GM23248 (cell line): Measurements from ENCODE around the gene CCL20. TPM values are rescaled to one million over a fixed set of nuclear protein-coding genes. Genes with fewer than 3 reads are reported as not detected.
"Not testable (repeated sequence)": the region's sequence is repeated elsewhere in the genome, so short reads cannot be mapped to it uniquely, and the experiment has no call there.

Source experiments
- DNase-seq: peaks from one replicate; pipeline ENCODE4 v3.0.0-alpha.2; 2015
- H2AFZ ChIP-seq: fragments of 200-600 bp; sonication (generic); 2 replicates; pipeline ENCODE4 v1.6.1; 2016; ENCODE audit warnings: antibody characterized with exemption
- H3F3A ChIP-seq: fragments of 200-600 bp; sonication (generic); 2 replicates; pipeline ENCODE4 v1.6.1; 2016; ENCODE audit warnings: mild to moderate bottlenecking, antibody characterized with exemption, mixed run types; ENCODE audit not compliant: insufficient read depth
- H3K27ac ChIP-seq: fragments of 200-600 bp; sonication (generic); 2 replicates; pipeline ENCODE4 v1.5.1; 2016; ENCODE audit warnings: mild to moderate bottlenecking
- H3K27me3 ChIP-seq: fragments of 200-600 bp; sonication (generic); replicated peaks from 2 replicates; pipeline ENCODE4 v1.6.1; 2016; ENCODE audit warnings: mild to moderate bottlenecking; ENCODE audit not compliant: insufficient read depth
- H3K36me3 ChIP-seq: fragments of 200-600 bp; sonication (generic); 2 replicates; pipeline ENCODE4 v1.6.1; 2016; ENCODE audit warnings: low read depth, mild to moderate bottlenecking
- H3K4me1 ChIP-seq: fragments of 200-600 bp; sonication (generic); 2 replicates; pipeline ENCODE4 v1.6.1; 2016; ENCODE audit warnings: mild to moderate bottlenecking; ENCODE audit not compliant: insufficient read depth
- H3K4me2 ChIP-seq: fragments of 200-600 bp; sonication (generic); one replicate; pipeline ENCODE4 v1.6.1; 2016; ENCODE audit warnings: mild to moderate bottlenecking; ENCODE audit not compliant: unreplicated experiment
- H3K4me3 ChIP-seq: fragments of 200-600 bp; sonication (generic); 2 replicates; pipeline ENCODE4 v1.5.1; 2016; ENCODE audit warnings: mild to moderate bottlenecking
- H3K79me2 ChIP-seq: fragments of 200-600 bp; sonication (generic); 2 replicates; pipeline ENCODE4 v1.6.1; 2016; ENCODE audit warnings: mild to moderate bottlenecking; ENCODE audit not compliant: insufficient read depth
- H3K9ac ChIP-seq: fragments of 200-600 bp; sonication (generic); 2 replicates; pipeline ENCODE4 v1.6.1; 2016; ENCODE audit warnings: mild to moderate bottlenecking
- H3K9me2 ChIP-seq: fragments of 200-600 bp; sonication (generic); 2 replicates; pipeline ENCODE4 v1.6.1; 2016; ENCODE audit warnings: mixed run types, mild to moderate bottlenecking, moderate library complexity; ENCODE audit not compliant: insufficient read depth
- H3K9me3 ChIP-seq: fragments of 200-600 bp; sonication (generic); one replicate; pipeline ENCODE4 v1.6.1; 2017; ENCODE audit warnings: low read depth
- H4K20me1 ChIP-seq: fragments of 200-600 bp; sonication (generic); 2 replicates; pipeline ENCODE4 v1.6.0; 2016; ENCODE audit not compliant: insufficient read depth
- EZH2 ChIP-seq: fragments of 200-600 bp; sonication (generic); IDR thresholded peaks from 2 replicates; pipeline ENCODE4 v1.6.1; 2018; ENCODE audit warnings: antibody characterized with exemption, mild to moderate bottlenecking; ENCODE audit not compliant: insufficient read depth, poor library complexity, severe bottlenecking
- EZH2phosphoT487 ChIP-seq: fragments of 200-600 bp; sonication (generic); IDR thresholded peaks from 2 replicates; pipeline ENCODE4 v1.6.1; 2018; ENCODE audit warnings: antibody characterized with exemption, moderate library complexity, mild to moderate bottlenecking, low read depth; ENCODE audit not compliant: insufficient read depth
- whole genome bisulfite sequencing, 2 experiments: methylation state at CpG; one replicate each; pipeline ENCODE4 v1.1.6; 2015 to 2017; ENCODE audit warnings: low lambda C conversion rate in 2 of 2, low coverage in 1 of 2; ENCODE audit errors: missing lambda C conversion rate in 2 of 2; 5-methylcytosine and 5-hydroxymethylcytosine counted together
- in situ Hi-C: fragments of 300-500 bp; cut with MboI; formaldehyde crosslinking; loops from 2 replicates; pipeline ENCODE4 v1.15.0; 2020
- polyA plus RNA-seq: library from polyadenylated mRNA; unstranded; fragments of >200 nt; fragmentation: Nextera tagmentation; extraction: Ambion mirVana; gene quantifications from 2 replicates; pipeline ENCODE4 v1.2.1, GENCODE V29; 2016
- total RNA-seq: library from RNA; depleted of rRNA; stranded (reverse); fragments of >200 nt; shearing (Covaris generic); gene quantifications from 2 replicates; pipeline ENCODE4 v1.2.3, GENCODE V29; 2014

The CCL20 gene
- total and polyA plus RNA-seq, 2 experiments from 2014 or later, result not detected

- TF ChIP-seq EZH2 (no peak), EZH2phosphoT487 (no peak)
- no peak overlapping the region for H3K9ac ChIP-seq
- no peak overlapping the region for H3K27ac ChIP-seq
- H3K27me3 ChIP-seq, result no peaks in the 10 kb centered on the region
- no peak overlapping the region for H3K4me2 ChIP-seq
- no peaks in the 10 kb centered on the region for H3K9me2 ChIP-seq
- no peaks in the 10 kb centered on the region for H3K9me3 ChIP-seq
- DNase-seq, result no peak
- WGBS, 2 experiments, result 90 to 92% methylated on average over 2 of the region's 2 CpGs
- H4K20me1 ChIP-seq, result no peaks in the 10 kb centered on the region
- in situ Hi-C loops, result no loop called here
- H3K4me3 ChIP-seq, result no peak overlapping the region
- H3F3A ChIP-seq, result no peaks in the 10 kb centered on the region
- H3K4me1 ChIP-seq, result no peaks in the 10 kb centered on the region
- H2AFZ ChIP-seq, result no peak overlapping the region
- H3K79me2 ChIP-seq, result no peaks in the 10 kb centered on the region
- no peaks in the 10 kb centered on the region for H3K36me3 ChIP-seq
These were observed 15.7 kb downstream of the CCL20 start for GRCh38 chr2:227829337-227829736.

DNA sequence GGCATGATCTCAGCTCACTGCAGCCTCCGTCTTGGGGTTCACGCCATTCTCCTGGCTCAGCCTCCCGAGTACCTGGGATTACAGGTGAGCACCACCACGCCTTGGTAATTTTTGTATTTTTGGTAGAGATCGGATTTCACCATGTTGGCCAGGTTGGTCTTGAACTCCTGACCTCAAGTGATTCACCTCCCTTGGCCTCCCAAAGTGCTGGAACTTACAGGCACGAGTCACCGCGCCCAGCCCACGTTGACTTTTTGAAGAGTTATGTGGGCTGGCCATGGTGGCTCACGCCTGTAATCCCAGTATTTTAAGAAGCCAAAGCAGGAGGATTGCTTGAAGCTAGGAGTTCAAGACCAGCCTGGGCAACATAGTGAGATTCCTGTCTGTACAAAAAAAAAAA, 20.8 kb downstream of the CCL20 start:
- Histone ChIP-seq H3K9ac (no peak overlapping the region), H3K9me2 (no peaks in the 10 kb centered on the region), H3K4me1 (no peaks in the 10 kb centered on the region), H2AFZ (no peak overlapping the region), H3K27me3 (no peaks in the 10 kb centered on the region), H3F3A (no peaks in the 10 kb centered on the region), H3K27ac (no peak overlapping the region), H3K36me3 (no peaks in the 10 kb centered on the region), H3K79me2 (no peaks in the 10 kb centered on the region), H3K9me3 (no peaks in the 10 kb centered on the region), H3K4me2 (no peak overlapping the region), H3K4me3 (no peak overlapping the region), H4K20me1 (no peaks in the 10 kb centered on the region)
- in situ Hi-C loops, result no loop called here
- DNase-seq, result peak; percentile 51
- TF ChIP-seq EZH2 (no peak), EZH2phosphoT487 (no peak)
- 79 to 80% methylated on average over 10 of the region's 10 CpGs for WGBS, 2 experiments

GRCh38 chr2:227834916-227835650, 21.4 kb downstream of the CCL20 start:
- Histone ChIP-seq H3K4me2 (no peak overlapping the region), H3K4me1 (no peaks in the 10 kb centered on the region), H3K9me3 (no peaks in the 10 kb centered on the region), H3K4me3 (no peak overlapping the region), H3K36me3 (no peaks in the 10 kb centered on the region), H3K9ac (no peak overlapping the region), H3K27me3 (no peaks in the 10 kb centered on the region), H3K9me2 (no peaks in the 10 kb centered on the region), H2AFZ (no peak overlapping the region), H3F3A (no peaks in the 10 kb centered on the region), H4K20me1 (no peaks in the 10 kb centered on the region), H3K27ac (no peak overlapping the region), H3K79me2 (no peaks in the 10 kb centered on the region)
- in situ Hi-C loops, result no loop called here
- TF ChIP-seq EZH2phosphoT487, result no peak
- TF ChIP-seq EZH2, result no peak
- WGBS, 2 experiments, result 96 to 97% methylated on average over 5 of the region's 5 CpGs
- DNase-seq, result no peak

DNA sequence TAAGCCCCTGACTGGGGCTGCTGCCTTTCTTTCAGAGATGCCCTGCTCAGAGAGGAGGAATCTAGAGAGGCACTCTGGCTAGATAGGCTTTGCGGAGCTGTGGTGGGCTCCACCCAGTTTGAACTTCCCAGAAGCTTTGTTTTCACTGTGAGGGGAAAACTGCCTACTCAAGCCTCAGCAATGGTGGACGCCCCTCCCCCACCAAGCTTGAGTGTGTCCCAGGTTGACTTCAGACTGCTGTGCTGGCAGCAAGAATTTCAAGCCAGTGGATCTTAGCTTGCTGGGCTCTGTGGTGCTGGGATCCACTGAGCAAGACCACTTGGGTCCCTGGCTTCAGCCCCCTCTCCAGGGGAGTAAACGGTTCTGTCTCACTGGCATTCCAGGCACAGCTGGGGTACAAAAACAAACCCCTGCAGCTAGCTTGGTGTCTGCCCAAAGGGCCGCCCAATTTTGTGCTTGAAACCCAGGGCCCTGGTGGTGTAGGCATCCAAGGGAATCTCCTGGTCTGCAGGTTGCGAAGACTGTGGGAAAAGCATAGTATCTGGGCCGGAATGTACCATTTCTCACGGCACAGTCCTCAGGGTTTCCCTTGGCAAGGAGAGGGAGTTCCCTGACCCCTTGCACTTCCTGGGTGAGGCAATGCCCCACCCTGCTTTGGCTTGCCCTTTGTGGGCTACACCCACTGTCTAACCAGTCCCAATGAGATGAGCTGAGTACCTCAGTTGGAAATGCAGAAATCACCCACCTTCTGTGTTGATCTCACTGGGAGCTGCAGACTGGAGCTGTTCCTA, 25.9 kb downstream of the CCL20 start:
- H3K9me3 ChIP-seq, H2AFZ ChIP-seq, H3K4me2 ChIP-seq, H3K9me2 ChIP-seq, H3K9ac ChIP-seq, H3K27me3 ChIP-seq, H3K27ac ChIP-seq, H3K79me2 ChIP-seq, DNase-seq, H3F3A ChIP-seq, H3K36me3 ChIP-seq, H3K4me1 ChIP-seq, H3K4me3 ChIP-seq, in situ Hi-C loops, H4K20me1 ChIP-seq: not testable (repeated sequence)
- 60 to 63% methylated on average over 7 of the region's 7 CpGs for WGBS, 2 experiments
